HepG2 (cell line): ENCODE results near the gene PTGDS. TPM values are rescaled to one million over a fixed set of nuclear protein-coding genes. Genes with fewer than 3 reads are reported as not detected.

Experiments used
- ATAC-seq: fragments of 200-7000 bp; cut with Tn5 transposase; 3 replicates; pipeline ENCODE4 v1.9.1; 2020; ENCODE audit warnings: mild to moderate bottlenecking, moderate library complexity
- BruUV-seq: library from RNA; stranded (reverse); fragments of 400-500 nt; replicated peaks from 2 replicates; lab custom pipeline; 2021; lab: Mats Ljungman, UMichigan
- CTCF ChIA-PET: fragments of 300-600 bp; formaldehyde crosslinking; extraction: SDS; loops from one replicate; lab custom pipeline; 2021; ENCODE audit warnings: low total read pairs, inconsistent platforms, low intra/inter-chr PET ratio; lab: Yijun Ruan, JAX
- POLR2A ChIA-PET: fragments of 350-600 bp; sonication (Branson Sonifier 250); formaldehyde crosslinking; loops from one replicate; lab custom pipeline; 2020; ENCODE audit warnings: antibody characterized with exemption, inconsistent platforms; lab: Yijun Ruan, JAX
- DNase-seq: peaks from one replicate; pipeline ENCODE4 v3.0.0-alpha.2; 2015; ENCODE audit warnings: low spot score
- FAIRE-seq: peaks from 3 replicates; lab custom pipeline; 2011; peaks lifted over from hg19 to GRCh38; lab: Jason Lieb, UNC
- H2AFZ ChIP-seq: one replicate; pipeline ENCODE4 v1.6.1; 2011; ENCODE audit warnings: low read length, inconsistent platforms
- H3K27ac ChIP-seq: fragments of 300-600 bp; 3 replicates; pipeline ENCODE4 v1.8.0; 2011; ENCODE audit warnings: mixed run types, mild to moderate bottlenecking, mixed read lengths, low read length, inconsistent platforms; ENCODE audit not compliant: insufficient read depth; ENCODE audit errors: extremely low read length
- H3K27me3 ChIP-seq, 2 experiments: fragments of 200-600 bp in 1 of 2; 2 replicates in 1 of 2; 3 replicates in 1 of 2; pipeline versions ENCODE4 v1.6.0 to v1.8.0; 2011; ENCODE audit warnings: low read length in 2 of 2, mild to moderate bottlenecking in 2 of 2, moderate library complexity in 2 of 2, inconsistent platforms in 1 of 2; ENCODE audit not compliant: insufficient read depth in 2 of 2, control insufficient read depth in 1 of 2
- H3K36me3 ChIP-seq, 2 experiments: fragments of 200-600 bp in 1 of 2; replicated peaks in 1 of 2; 2 replicates in 1 of 2; 3 replicates in 1 of 2; pipeline versions ENCODE4 v1.5.1 to v1.8.0; 2011; ENCODE audit warnings: low read length in 2 of 2, inconsistent platforms in 1 of 2; ENCODE audit not compliant: insufficient read depth in 2 of 2, control insufficient read depth in 1 of 2
- H3K4me1 ChIP-seq: 2 replicates; pipeline ENCODE4 v1.5.1; 2012; ENCODE audit warnings: low read length, inconsistent platforms; ENCODE audit not compliant: insufficient read depth
- H3K4me2 ChIP-seq: 2 replicates; pipeline ENCODE4 v1.6.0; 2011; ENCODE audit warnings: low read depth, low read length, inconsistent platforms
- H3K4me3 ChIP-seq, 3 experiments: fragments of 200-600 bp in 1 of 3; sonication (generic), shearing (Covaris generic) in 1 of 3; replicated peaks in 1 of 3; 2 replicates each; pipeline ENCODE4 v1.5.1; 2011 to 2016; ENCODE audit warnings: low read length in 3 of 3, inconsistent platforms in 2 of 3, low read depth in 2 of 3, mild to moderate bottlenecking in 2 of 3, control low read depth in 1 of 3, mixed read lengths in 1 of 3; ENCODE audit not compliant: insufficient read depth in 1 of 3
- H3K79me2 ChIP-seq: one replicate; pipeline ENCODE4 v1.6.1; 2011; ENCODE audit warnings: low read length, inconsistent platforms; ENCODE audit not compliant: insufficient read depth
- H3K9ac ChIP-seq: 2 replicates; pipeline ENCODE4 v1.6.0; 2011; ENCODE audit warnings: mild to moderate bottlenecking, low read depth, low read length, inconsistent platforms; ENCODE audit not compliant: insufficient read depth
- H3K9me3 ChIP-seq: 2 replicates; pipeline ENCODE4 v1.5.1; 2012; ENCODE audit warnings: mild to moderate bottlenecking, low read length
- H4K20me1 ChIP-seq: 2 replicates; pipeline ENCODE4 v1.6.0; 2011; ENCODE audit warnings: inconsistent platforms, mild to moderate bottlenecking, low read length, moderate library complexity; ENCODE audit not compliant: insufficient read depth
- POGZ ChIP-seq: sonication (generic); formaldehyde crosslinking; IDR thresholded peaks from 2 replicates; pipeline ENCODE4 v1.4.0; 2020; ENCODE audit warnings: mild to moderate bottlenecking, missing genetic modification reagents
- PTBP1 ChIP-seq: fragments of 200-400 bp; formaldehyde crosslinking; IDR thresholded peaks from 2 replicates; pipeline ENCODE4 v1.6.1; 2018; ENCODE audit warnings: low read length, low read depth; ENCODE audit not compliant: poor library complexity, severe bottlenecking
- RBFOX2 ChIP-seq: fragments of 200-400 bp; formaldehyde crosslinking; IDR thresholded peaks from 2 replicates; pipeline ENCODE4 v1.6.1; 2017; ENCODE audit warnings: low read depth, mild to moderate bottlenecking, low read length
- TGIF2 ChIP-seq: IDR thresholded peaks from 2 replicates; pipeline ENCODE4 v1.6.1; 2016; ENCODE audit warnings: control low read depth, missing compliant biosample characterization
- ZBTB38 ChIP-seq: sonication (generic); formaldehyde crosslinking; IDR thresholded peaks from 2 replicates; pipeline ENCODE4 v1.5.1; 2020; ENCODE audit warnings: mild to moderate bottlenecking, missing genetic modification reagents
- WGBS: methylation state at CpG from one replicate; pipeline ENCODE4 v1.1.6; 2017; ENCODE audit warnings: low lambda C conversion rate; 5-methylcytosine and 5-hydroxymethylcytosine counted together
- in situ Hi-C: cut with HindIII; loops from 2 replicates; pipeline ENCODE4 v1.10.0; 2017; ENCODE audit warnings: low pct_unique_long_range_greater_than_20kb; ENCODE audit not compliant: extremely low pct_ligation_motif_present
- intact Hi-C: fragments of 100-400 bp; cut with micrococcal nuclease; formaldehyde crosslinking; loops from one replicate; pipeline ENCODE4 v1.10.0; 2022; ENCODE audit not compliant: unreplicated experiment
- polyA plus RNA-seq, 8 experiments: library from polyadenylated mRNA; depleted of rRNA in 3 of 8; stranded (reverse) in 7 of 8; unstranded in 1 of 8; fragments of >200 nt; fragmentation: Illumina TruSeq in 4 of 8; extraction: Trizol in 4 of 8; gene quantifications; 2 replicates each; pipeline versions ENCODE4 v1.2.1 to v1.2.3, GENCODE V29; 2011 to 2016; ENCODE audit warnings: low read depth in 4 of 8, missing spikeins in 1 of 8, mixed read lengths in 1 of 8; ENCODE audit not compliant: insufficient read depth in 1 of 8
- total RNA-seq, 5 experiments: library from RNA; depleted of rRNA; stranded (reverse); fragments of >200 nt; fragmentation: Illumina TruSeq; extraction: Trizol; gene quantifications; 2 replicates each; pipeline ENCODE4 v1.2.3, GENCODE V29; 2016; ENCODE audit warnings: low read depth in 1 of 5
- TF ChIP-seq, protein P1 (sequence below): sonication (generic); formaldehyde crosslinking; IDR thresholded peaks from 2 replicates; pipeline ENCODE4 v1.4.0; 2020; ENCODE audit warnings: missing genetic modification reagents
- TF ChIP-seq, protein P2 (sequence below): sonication (generic); formaldehyde crosslinking; IDR thresholded peaks from 2 replicates; pipeline ENCODE4 v1.8.0; 2022; ENCODE audit warnings: mild to moderate bottlenecking, missing genetic modification reagents

PTGDS gene
- total and polyA plus RNA-seq, 2 of the 13 experiments (the other 11 are each of a cell fraction or from before 2014, with no cell fraction given) = 0.33 to 0.50 TPM

DNA sequence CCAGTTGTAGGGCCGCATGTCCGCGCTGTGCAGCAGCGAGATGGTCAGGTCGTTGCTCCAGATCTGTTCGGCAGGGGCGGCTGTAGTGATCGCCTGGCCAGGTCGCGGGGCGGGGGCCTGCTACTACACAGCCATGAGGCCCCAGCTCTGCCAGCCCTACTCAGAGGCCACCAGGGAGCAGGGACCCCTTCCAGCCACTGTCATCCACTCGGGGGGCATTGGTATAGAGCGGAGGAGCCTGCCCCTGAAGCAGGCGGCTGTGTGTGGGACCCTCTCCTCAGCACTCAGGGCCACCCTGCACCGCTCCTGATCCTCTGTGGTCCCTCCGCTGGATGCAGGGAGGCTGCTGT is 34.4 kb upstream of the PTGDS start:
- no peaks in the 10 kb centered on the region for H4K20me1 ChIP-seq
- H3K27ac ChIP-seq = no peak overlapping the region
- no peak overlapping the region for H2AFZ ChIP-seq
- in situ Hi-C loops (no loop called here), intact Hi-C loops (no loop called here)
- ChIA-PET POLR2A (interaction anchor here (1.3 kb wide), 1 partner anchor 41 kb away, joined by 4 read pairs; no protein-coding TSS in a partner anchor), CTCF (no interaction called here)
- H3K27me3 ChIP-seq = no peaks in the 10 kb centered on the region
- H3K4me2 ChIP-seq = peak overlapping the region; percentile 89
- H3K9ac ChIP-seq = peak overlapping the region; percentile 90; the same call in 1 of the 2 replicates
- no TSS peak for BruUV-seq
- peaks cover 8 to 36% of the 10 kb centered on the region in 2 experiments for H3K36me3 ChIP-seq
- FAIRE-seq (no peak), DNase-seq (no peak), ATAC-seq (no peak)
- H3K4me1 ChIP-seq = peaks cover 41% of the 10 kb centered on the region
- WGBS = 89% methylated on average over 13 of the region's 16 CpGs
- peak overlapping the region in 2 of 3 experiments; percentile 91 to 95; a peak in 3 of 6 replicates for H3K4me3 ChIP-seq
- TF ChIP-seq, protein P1, sequence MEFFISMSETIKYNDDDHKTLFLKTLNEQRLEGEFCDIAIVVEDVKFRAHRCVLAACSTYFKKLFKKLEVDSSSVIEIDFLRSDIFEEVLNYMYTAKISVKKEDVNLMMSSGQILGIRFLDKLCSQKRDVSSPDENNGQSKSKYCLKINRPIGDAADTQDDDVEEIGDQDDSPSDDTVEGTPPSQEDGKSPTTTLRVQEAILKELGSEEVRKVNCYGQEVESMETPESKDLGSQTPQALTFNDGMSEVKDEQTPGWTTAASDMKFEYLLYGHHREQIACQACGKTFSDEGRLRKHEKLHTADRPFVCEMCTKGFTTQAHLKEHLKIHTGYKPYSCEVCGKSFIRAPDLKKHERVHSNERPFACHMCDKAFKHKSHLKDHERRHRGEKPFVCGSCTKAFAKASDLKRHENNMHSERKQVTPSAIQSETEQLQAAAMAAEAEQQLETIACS (CRISPR knock-in tag) = no peak
- TF ChIP-seq ZBTB38 (CRISPR knock-in tag) (peak; percentile 85; the same call in 1 of the 2 replicates), RBFOX2 (0 out of 2 replicates have a peak, but pooled peaks have one; percentile 30), PTBP1 (peak; percentile 27), POGZ (CRISPR knock-in tag) (peak; percentile 34; the same call in 1 of the 2 replicates), TGIF2 (CRISPR knock-in tag) (no peak)
- TF ChIP-seq, protein P2, sequence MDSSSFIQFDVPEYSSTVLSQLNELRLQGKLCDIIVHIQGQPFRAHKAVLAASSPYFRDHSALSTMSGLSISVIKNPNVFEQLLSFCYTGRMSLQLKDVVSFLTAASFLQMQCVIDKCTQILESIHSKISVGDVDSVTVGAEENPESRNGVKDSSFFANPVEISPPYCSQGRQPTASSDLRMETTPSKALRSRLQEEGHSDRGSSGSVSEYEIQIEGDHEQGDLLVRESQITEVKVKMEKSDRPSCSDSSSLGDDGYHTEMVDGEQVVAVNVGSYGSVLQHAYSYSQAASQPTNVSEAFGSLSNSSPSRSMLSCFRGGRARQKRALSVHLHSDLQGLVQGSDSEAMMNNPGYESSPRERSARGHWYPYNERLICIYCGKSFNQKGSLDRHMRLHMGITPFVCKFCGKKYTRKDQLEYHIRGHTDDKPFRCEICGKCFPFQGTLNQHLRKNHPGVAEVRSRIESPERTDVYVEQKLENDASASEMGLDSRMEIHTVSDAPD (CRISPR knock-in tag) = no peak
- no peaks in the 10 kb centered on the region for H3K9me3 ChIP-seq
- peaks cover 10% of the 10 kb centered on the region for H3K79me2 ChIP-seq
